Mammary epithelial cell (primary cell): ENCODE results near the gene SLC6A1.

ENCODE experiments used
- CTCF ChIP-seq, 2 donors: IDR thresholded peaks in 1 of 2; conservative IDR thresholded peaks in 1 of 2; 2 replicates each; pipeline ENCODE4 v1.5.1; 2011 to 2012; ENCODE audit warnings: inconsistent platforms in 2 of 2, low read length in 2 of 2, mild to moderate bottlenecking in 2 of 2, control low read depth in 1 of 2, low read depth in 1 of 2; ENCODE audit not compliant: insufficient read depth in 1 of 2; ENCODE audit errors: extremely low read depth in 1 of 2
- EZH2 ChIP-seq: IDR thresholded peaks from 2 replicates; pipeline ENCODE4 v1.6.1; 2012; ENCODE audit warnings: low read length, inconsistent platforms, borderline replicate concordance

- TF ChIP-seq EZH2 (no peak), CTCF (conservative IDR thresholded peaks at IDR 0.05 in 1 of 2, IDR thresholded peaks at IDR 0.05 in 1 of 2; ENCODE audit: extremely low read depth in 1 of 2, insufficient read depth in 1 of 2, low read depth in 1 of 2, low read length in 2 of 2) (no peak)
These were observed 17.7 kb upstream of the SLC6A1 start for GRCh38 chr3:10974746-10975375.
